CD8-positive, alpha-beta memory T cell (primary cell): Measurements from ENCODE around the gene NETO1. TPM values are rescaled to one million over a fixed set of nuclear protein-coding genes. Genes with fewer than 3 reads are reported as not detected.
A peak's percentile ranks its signal among the peaks of the same experiment; 100 is the strongest.

Experiments
- CTCF ChIA-PET: fragments of 350-600 bp; sonication (Branson Sonifier 250); formaldehyde crosslinking; loops from one replicate; lab custom pipeline; 2021; ENCODE audit warnings: antibody characterized with exemption; lab: Charles Lee
- POLR2A ChIA-PET: fragments of 350-600 bp; sonication (Branson Sonifier 250); formaldehyde crosslinking; loops from one replicate; lab custom pipeline; 2021; ENCODE audit warnings: antibody characterized with exemption; lab: Charles Lee
- DNase-seq, 5 donors: peaks; one replicate each; pipeline versions ENCODE4 v3.0.0 to v3.0.0-alpha.2; 2020 to 2022; ENCODE audit warnings: mixed read lengths in 1 of 5
- H3K27ac ChIP-seq: one replicate; pipeline ENCODE4 v1.7.0; 2013; ENCODE audit warnings: low read depth, mild to moderate bottlenecking, low read length, moderate library complexity
- H3K27me3 ChIP-seq: 2 replicates; pipeline ENCODE4 v1.7.0; 2013; ENCODE audit warnings: low read length, mild to moderate bottlenecking; ENCODE audit not compliant: insufficient read depth, poor library complexity, severe bottlenecking
- H3K36me3 ChIP-seq: 2 replicates; pipeline ENCODE4 v1.7.0; 2013; ENCODE audit warnings: mild to moderate bottlenecking, low read length, moderate library complexity; ENCODE audit not compliant: insufficient read depth
- H3K4me1 ChIP-seq: 2 replicates; pipeline ENCODE4 v1.7.0; 2013; ENCODE audit warnings: mild to moderate bottlenecking, low read length, moderate library complexity; ENCODE audit not compliant: insufficient read depth
- H3K4me3 ChIP-seq: 2 replicates; pipeline ENCODE4 v1.7.0; 2013; ENCODE audit warnings: mild to moderate bottlenecking, low read length
- H3K9me3 ChIP-seq: 2 replicates; pipeline ENCODE4 v1.7.0; 2013; ENCODE audit warnings: mild to moderate bottlenecking, low read length
- H3K27ac Mint-ChIP-seq, 8 donors: one replicate each; pipeline ENCODE4 v1.8.0; 2020 to 2021; ENCODE audit warnings: mixed read lengths in 8 of 8, mild to moderate bottlenecking in 6 of 8, inconsistent platforms in 3 of 8, moderate library complexity in 3 of 8
- H3K27me3 Mint-ChIP-seq, 2 donors: one replicate each; pipeline ENCODE4 v1.8.0; 2020 to 2021; ENCODE audit warnings: mixed read lengths in 2 of 2, mild to moderate bottlenecking in 1 of 2, moderate library complexity in 1 of 2
- H3K36me3 Mint-ChIP-seq, 3 donors: one replicate each; pipeline ENCODE4 v1.8.0; 2020 to 2021; ENCODE audit warnings: mixed read lengths in 3 of 3, inconsistent platforms in 1 of 3, mild to moderate bottlenecking in 1 of 3
- H3K4me1 Mint-ChIP-seq, 3 donors: one replicate each; pipeline ENCODE4 v1.8.0; 2020 to 2021; ENCODE audit warnings: mixed read lengths in 3 of 3, inconsistent platforms in 1 of 3, mild to moderate bottlenecking in 1 of 3
- H3K4me3 Mint-ChIP-seq, 7 donors: one replicate each; pipeline ENCODE4 v1.8.0; 2020 to 2021; ENCODE audit warnings: mixed read lengths in 7 of 7, mild to moderate bottlenecking in 6 of 7, moderate library complexity in 4 of 7, inconsistent platforms in 2 of 7
- H3K9me3 Mint-ChIP-seq, 5 donors: one replicate each; pipeline ENCODE4 v1.8.0; 2020 to 2022; ENCODE audit warnings: mixed read lengths in 5 of 5, mild to moderate bottlenecking in 3 of 5, moderate library complexity in 2 of 5, inconsistent platforms in 1 of 5
- polyA plus RNA-seq: library from polyadenylated mRNA; unstranded; fragments of 300-500 nt; fragmentation: Illumina TruSeq; gene quantifications from one replicate; pipeline ENCODE4 v1.2.3, GENCODE V29; 2021
- total RNA-seq, 2 experiments: library from RNA; stranded (reverse); gene quantifications; one replicate each; pipeline ENCODE4 v1.2.3, GENCODE V29; 2021

NETO1 gene
- total and polyA plus RNA-seq, 3 experiments from 2014 or later: not detected

- no peaks in the 10 kb centered on the region for H3K4me1 ChIP-seq
- no peaks in the 10 kb centered on the region for H3K9me3 ChIP-seq
- no peak overlapping the region for H3K4me3 Mint-ChIP-seq
- ChIA-PET POLR2A (no interaction called here), CTCF (no interaction called here)
- no peak overlapping the region for H3K27ac Mint-ChIP-seq
- no peak overlapping the region for H3K4me3 ChIP-seq
- H3K4me1 Mint-ChIP-seq: no peaks in the 10 kb centered on the region
- H3K27ac ChIP-seq: no peak overlapping the region
- H3K9me3 Mint-ChIP-seq: peaks cover 5 to 27% (median 17%) of the 10 kb centered on the region in 5 donors
- H3K36me3 ChIP-seq: no peaks in the 10 kb centered on the region
- no peaks in the 10 kb centered on the region for H3K36me3 Mint-ChIP-seq
- peaks cover 0 to 3% of the 10 kb centered on the region in 2 donors for H3K27me3 Mint-ChIP-seq
- DNase-seq: no peak
- H3K27me3 ChIP-seq: no peaks in the 10 kb centered on the region
These were observed 34.3 kb downstream of the NETO1 start for GRCh38 chr18:72833471-72833870.

- no peak for DNase-seq
- Histone ChIP-seq H3K27ac (no peak overlapping the region), H3K4me3 (no peak overlapping the region), H3K36me3 (no peaks in the 10 kb centered on the region), H3K27me3 (no peaks in the 10 kb centered on the region), H3K9me3 (no peaks in the 10 kb centered on the region), H3K4me1 (no peaks in the 10 kb centered on the region)
- Mint-ChIP-seq H3K4me3 (no peak overlapping the region), H3K27me3 (peaks cover 0 to 3% of the 10 kb centered on the region in 2 donors), H3K36me3 (no peaks in the 10 kb centered on the region), H3K9me3 (peaks cover 4 to 19% (median 13%) of the 10 kb centered on the region in 5 donors), H3K27ac (peak overlapping the region in 1 of 8 donors; percentile 47), H3K4me1 (no peaks in the 10 kb centered on the region)
- CTCF ChIA-PET: no interaction called here
- POLR2A ChIA-PET: no interaction called here
These were observed 37.7 kb downstream of the NETO1 start for GRCh38 chr18:72830109-72830508.

DNA sequence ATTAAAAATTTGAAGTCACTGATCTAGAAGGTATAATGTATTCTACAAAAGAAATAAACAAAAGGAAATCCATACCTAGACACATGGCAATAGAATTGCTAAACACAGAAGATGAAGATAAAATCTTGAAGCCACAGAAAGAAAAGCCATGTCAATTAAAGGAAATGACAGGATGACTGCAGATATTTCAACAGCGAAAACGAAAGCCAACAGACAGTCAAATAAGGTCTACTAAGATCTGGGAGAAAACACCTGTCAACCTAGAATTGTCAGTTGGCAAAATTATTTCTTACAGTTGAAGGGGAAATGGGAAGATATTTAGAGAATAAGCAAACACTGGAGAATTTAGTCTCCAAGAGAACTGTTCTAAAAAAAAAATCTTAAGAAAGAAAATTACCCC lies 39.2 kb downstream of the NETO1 start:
- ChIA-PET CTCF (no interaction called here), POLR2A (no interaction called here)
- H3K4me3 ChIP-seq: no peak overlapping the region
- Mint-ChIP-seq H3K27me3 (peaks cover 0 to 3% of the 10 kb centered on the region in 2 donors), H3K4me3 (no peak overlapping the region), H3K36me3 (no peaks in the 10 kb centered on the region), H3K4me1 (no peaks in the 10 kb centered on the region), H3K9me3 (peaks cover 4 to 19% (median 11%) of the 10 kb centered on the region in 5 donors), H3K27ac (no peak overlapping the region)
- H3K4me1 ChIP-seq: no peaks in the 10 kb centered on the region
- no peak overlapping the region for H3K27ac ChIP-seq
- no peaks in the 10 kb centered on the region for H3K9me3 ChIP-seq
- no peaks in the 10 kb centered on the region for H3K36me3 ChIP-seq
- H3K27me3 ChIP-seq: no peaks in the 10 kb centered on the region
- DNase-seq: no peak

GRCh38 chr18:72826736-72827135 lies 41.1 kb downstream of the NETO1 start:
- POLR2A ChIA-PET: no interaction called here
- Histone ChIP-seq H3K27ac (no peak overlapping the region), H3K36me3 (no peaks in the 10 kb centered on the region), H3K9me3 (no peaks in the 10 kb centered on the region), H3K4me3 (no peak overlapping the region), H3K27me3 (no peaks in the 10 kb centered on the region), H3K4me1 (no peaks in the 10 kb centered on the region)
- H3K27me3 Mint-ChIP-seq: peaks cover 0 to 3% of the 10 kb centered on the region in 2 donors
- H3K36me3 Mint-ChIP-seq: no peaks in the 10 kb centered on the region
- no peak overlapping the region for H3K27ac Mint-ChIP-seq
- H3K9me3 Mint-ChIP-seq: peaks cover 0 to 15% (median 10%) of the 10 kb centered on the region in 5 donors
- no peaks in the 10 kb centered on the region for H3K4me1 Mint-ChIP-seq
- H3K4me3 Mint-ChIP-seq: no peak overlapping the region
- CTCF ChIA-PET: no interaction called here
- no peak for DNase-seq

GRCh38 chr18:72823345-72823744 lies 44.4 kb downstream of the NETO1 start:
- Histone ChIP-seq H3K27ac (no peak overlapping the region), H3K4me1 (no peaks in the 10 kb centered on the region), H3K36me3 (no peaks in the 10 kb centered on the region), H3K4me3 (no peak overlapping the region), H3K27me3 (no peaks in the 10 kb centered on the region), H3K9me3 (no peaks in the 10 kb centered on the region)
- Mint-ChIP-seq H3K27me3 (no peaks in the 10 kb centered on the region), H3K27ac (no peak overlapping the region), H3K9me3 (peaks cover 0 to 12% (median 3%) of the 10 kb centered on the region in 5 donors), H3K4me3 (no peak overlapping the region), H3K36me3 (no peaks in the 10 kb centered on the region), H3K4me1 (no peaks in the 10 kb centered on the region)
- ChIA-PET CTCF (no interaction called here), POLR2A (no interaction called here)
- DNase-seq: no peak

- Mint-ChIP-seq H3K4me1 (no peaks in the 10 kb centered on the region), H3K36me3 (no peaks in the 10 kb centered on the region), H3K9me3 (peaks cover 0 to 12% (median 3%) of the 10 kb centered on the region in 5 donors), H3K27me3 (no peaks in the 10 kb centered on the region), H3K4me3 (no peak overlapping the region), H3K27ac (no peak overlapping the region)
- CTCF ChIA-PET: no interaction called here
- POLR2A ChIA-PET: no interaction called here
- H3K27me3 ChIP-seq: no peaks in the 10 kb centered on the region
- H3K36me3 ChIP-seq: no peaks in the 10 kb centered on the region
- H3K27ac ChIP-seq: no peak overlapping the region
- H3K9me3 ChIP-seq: no peaks in the 10 kb centered on the region
- no peak for DNase-seq
- no peaks in the 10 kb centered on the region for H3K4me1 ChIP-seq
- H3K4me3 ChIP-seq: no peak overlapping the region
These were observed 45.6 kb downstream of the NETO1 start for GRCh38 chr18:72822202-72822601.

DNA sequence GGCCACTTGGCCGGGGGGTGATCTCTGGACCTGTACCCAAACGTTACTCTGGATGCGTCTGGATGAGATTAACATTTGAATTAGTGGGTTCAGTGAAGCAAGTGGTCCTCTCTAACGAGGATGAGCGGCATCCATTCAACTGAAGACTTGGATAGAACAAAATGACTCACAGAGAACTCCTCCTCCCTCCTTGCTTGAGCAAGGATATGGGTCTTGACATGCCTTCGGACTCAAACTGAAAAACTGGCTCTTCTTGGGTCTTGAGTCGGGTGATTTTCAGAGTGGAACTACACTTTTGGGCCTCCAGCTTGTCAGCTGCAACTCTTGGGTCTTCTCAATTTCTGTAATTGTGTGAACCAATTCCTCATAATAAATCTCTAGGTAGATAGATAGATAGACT lies 47.2 kb downstream of the NETO1 start:
- Mint-ChIP-seq H3K27me3 (no peaks in the 10 kb centered on the region), H3K4me3 (no peak overlapping the region), H3K4me1 (no peaks in the 10 kb centered on the region), H3K9me3 (peaks cover 4 to 17% (median 6%) of the 10 kb centered on the region in 5 donors), H3K36me3 (no peaks in the 10 kb centered on the region), H3K27ac (no peak overlapping the region)
- Histone ChIP-seq H3K27me3 (no peaks in the 10 kb centered on the region), H3K36me3 (no peaks in the 10 kb centered on the region), H3K27ac (no peak overlapping the region), H3K4me3 (no peak overlapping the region), H3K9me3 (no peaks in the 10 kb centered on the region), H3K4me1 (no peaks in the 10 kb centered on the region)
- no peak for DNase-seq
- ChIA-PET POLR2A (no interaction called here), CTCF (no interaction called here)

DNA sequence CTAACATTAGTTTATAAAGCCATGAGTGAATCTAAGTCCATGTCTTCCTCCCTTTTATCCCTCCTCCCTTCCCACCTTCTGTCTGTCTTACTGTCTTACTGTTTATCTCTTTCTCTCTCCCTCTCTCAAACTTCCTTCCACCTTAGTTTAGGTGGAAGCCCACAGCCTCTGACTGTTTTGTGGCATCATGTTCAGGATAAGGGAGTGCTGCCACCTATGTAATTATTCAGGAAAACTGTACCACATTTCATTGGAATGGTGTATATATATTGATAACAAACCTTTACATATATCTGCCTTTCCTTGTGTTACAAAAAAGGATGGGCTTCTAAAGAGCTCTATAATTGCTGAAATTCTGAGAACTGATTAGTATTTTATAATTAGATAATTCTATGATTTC lies 48.7 kb downstream of the NETO1 start:
- Mint-ChIP-seq H3K36me3 (no peaks in the 10 kb centered on the region), H3K4me3 (no peak overlapping the region), H3K27ac (no peak overlapping the region), H3K4me1 (no peaks in the 10 kb centered on the region), H3K27me3 (no peaks in the 10 kb centered on the region), H3K9me3 (peaks cover 4 to 21% (median 6%) of the 10 kb centered on the region in 5 donors)
- Histone ChIP-seq H3K36me3 (no peaks in the 10 kb centered on the region), H3K4me3 (no peak overlapping the region), H3K9me3 (no peaks in the 10 kb centered on the region), H3K27ac (no peak overlapping the region), H3K27me3 (no peaks in the 10 kb centered on the region), H3K4me1 (no peaks in the 10 kb centered on the region)
- ChIA-PET CTCF (no interaction called here), POLR2A (no interaction called here)
- DNase-seq: no peak

DNA sequence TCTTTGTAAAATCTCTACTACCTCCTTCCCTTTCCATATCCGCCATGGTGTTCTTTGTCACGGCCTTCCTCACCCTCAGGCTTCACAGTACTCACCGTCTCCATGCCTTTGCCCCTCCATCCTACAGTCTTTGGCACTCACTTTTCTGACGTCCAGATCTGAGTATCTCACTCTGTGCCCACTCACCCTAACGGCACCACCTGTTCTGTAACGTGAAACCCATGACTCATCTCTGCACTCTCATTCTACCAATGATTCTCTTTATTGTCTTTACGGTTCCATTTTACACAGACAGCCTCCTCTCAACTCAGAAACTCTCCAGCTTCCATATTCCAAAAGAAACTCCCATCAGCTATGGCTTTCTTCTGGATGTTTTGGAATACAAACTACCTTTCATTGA lies 56.7 kb downstream of the NETO1 start:
- peaks cover 0 to 2% of the 10 kb centered on the region in 2 donors for H3K27me3 Mint-ChIP-seq
- H3K4me1 Mint-ChIP-seq: no peaks in the 10 kb centered on the region
- no peaks in the 10 kb centered on the region for H3K9me3 ChIP-seq
- no peak overlapping the region for H3K4me3 Mint-ChIP-seq
- ChIA-PET CTCF (no interaction called here), POLR2A (no interaction called here)
- no peaks in the 10 kb centered on the region for H3K36me3 Mint-ChIP-seq
- H3K27me3 ChIP-seq: no peaks in the 10 kb centered on the region
- no peak overlapping the region for H3K27ac ChIP-seq
- peaks cover 4 to 22% (median 10%) of the 10 kb centered on the region in 5 donors for H3K9me3 Mint-ChIP-seq
- no peak for DNase-seq
- H3K4me3 ChIP-seq: no peak overlapping the region
- H3K27ac Mint-ChIP-seq: no peak overlapping the region
- no peaks in the 10 kb centered on the region for H3K4me1 ChIP-seq
- no peaks in the 10 kb centered on the region for H3K36me3 ChIP-seq
